Trophoblast cell (in vitro differentiated cells and primary cell): Measurements from ENCODE around the gene KISS1R.

Source experiments
- DNase-seq, 2 donors: peaks; one replicate each; pipeline ENCODE4 v3.0.0-alpha.2; 2016
- H2AFZ ChIP-seq: 2 replicates; pipeline ENCODE4 v1.6.1; 2013; ENCODE audit warnings: low read length, moderate library complexity, mild to moderate bottlenecking; ENCODE audit not compliant: insufficient read depth, poor library complexity
- H2AK5ac ChIP-seq: 2 replicates; pipeline ENCODE4 v1.6.1; 2013; ENCODE audit warnings: mild to moderate bottlenecking, low read length
- H2BK120ac ChIP-seq: 2 replicates; pipeline ENCODE4 v1.6.1; 2013; ENCODE audit warnings: low read length, mild to moderate bottlenecking, moderate library complexity; ENCODE audit not compliant: insufficient read depth, poor library complexity
- H2BK12ac ChIP-seq: 2 replicates; pipeline ENCODE4 v1.6.1; 2013; ENCODE audit warnings: mild to moderate bottlenecking, low read length, moderate library complexity
- H2BK5ac ChIP-seq: 2 replicates; pipeline ENCODE4 v1.6.1; 2013; ENCODE audit warnings: low read length, low read depth, moderate library complexity, mild to moderate bottlenecking; ENCODE audit not compliant: poor library complexity
- H3K14ac ChIP-seq: 2 replicates; pipeline ENCODE4 v1.6.1; 2013; ENCODE audit warnings: mild to moderate bottlenecking, low read length
- H3K18ac ChIP-seq: 2 replicates; pipeline ENCODE4 v1.6.1; 2013; ENCODE audit warnings: mild to moderate bottlenecking, low read length
- H3K23ac ChIP-seq: 2 replicates; pipeline ENCODE4 v1.6.1; 2013; ENCODE audit warnings: low read length
- H3K27ac ChIP-seq: 2 replicates; pipeline ENCODE4 v1.5.1; 2013; ENCODE audit warnings: low read depth, mild to moderate bottlenecking, inconsistent platforms, low read length, moderate library complexity
- H3K27me3 ChIP-seq: 2 replicates; pipeline ENCODE4 v1.6.1; 2013; ENCODE audit warnings: inconsistent platforms, mild to moderate bottlenecking, low read length, moderate library complexity; ENCODE audit not compliant: insufficient read depth
- H3K36me3 ChIP-seq, 2 experiments: 1 replicate in 1 of 2; 2 replicates in 1 of 2; pipeline ENCODE4 v1.6.1; 2013; ENCODE audit warnings: low read length in 2 of 2, mild to moderate bottlenecking in 2 of 2, moderate library complexity in 1 of 2; ENCODE audit not compliant: insufficient read depth in 2 of 2, control insufficient read depth in 1 of 2
- H3K4ac ChIP-seq: 2 replicates; pipeline ENCODE4 v1.6.1; 2013; ENCODE audit warnings: low read depth, mild to moderate bottlenecking, low read length, moderate library complexity
- H3K4me1 ChIP-seq, 2 experiments: 1 replicate in 1 of 2; 2 replicates in 1 of 2; pipeline ENCODE4 v1.6.1; 2013; ENCODE audit warnings: low read length in 2 of 2, mild to moderate bottlenecking in 2 of 2, moderate library complexity in 1 of 2; ENCODE audit not compliant: insufficient read depth in 2 of 2, control insufficient read depth in 1 of 2
- H3K4me2 ChIP-seq: 2 replicates; pipeline ENCODE4 v1.6.1; 2013; ENCODE audit warnings: inconsistent platforms, mild to moderate bottlenecking, low read length, moderate library complexity
- H3K4me3 ChIP-seq: 2 replicates; pipeline ENCODE4 v1.5.1; 2013; ENCODE audit warnings: mild to moderate bottlenecking, low read depth, low read length, inconsistent platforms
- H3K79me1 ChIP-seq: one replicate; pipeline ENCODE4 v1.6.1; 2013; ENCODE audit warnings: low read length
- H3K79me2 ChIP-seq: 2 replicates; pipeline ENCODE4 v1.6.1; 2013; ENCODE audit warnings: low read length, mild to moderate bottlenecking; ENCODE audit not compliant: control insufficient read depth, insufficient read depth, poor library complexity
- H3K9ac ChIP-seq: 2 replicates; pipeline ENCODE4 v1.6.1; 2013; ENCODE audit warnings: mild to moderate bottlenecking, low read length
- H3K9me3 ChIP-seq: 2 replicates; pipeline ENCODE4 v1.6.1; 2013; ENCODE audit warnings: low read depth, mild to moderate bottlenecking, control low read depth, inconsistent platforms, low read length; ENCODE audit not compliant: insufficient read depth
- H4K12ac ChIP-seq: 2 replicates; pipeline ENCODE4 v1.6.1; 2013; ENCODE audit warnings: low read depth, mild to moderate bottlenecking, low read length, moderate library complexity
- H4K8ac ChIP-seq: 2 replicates; pipeline ENCODE4 v1.6.1; 2013; ENCODE audit warnings: low read depth, mild to moderate bottlenecking, low read length, moderate library complexity
- H4K91ac ChIP-seq: one replicate; pipeline ENCODE4 v1.6.1; 2013; ENCODE audit warnings: low read depth, mild to moderate bottlenecking, low read length, moderate library complexity
- WGBS: extraction: QIAGEN DNeasy Blood & Tissue Kit; methylation state at CpG from one replicate; pipeline ENCODE4 v1.1.7; 2013; ENCODE audit warnings: missing lambda C conversion rate; ENCODE audit not compliant: insufficient read length, insufficient coverage; ENCODE audit errors: extremely low coverage; 5-methylcytosine and 5-hydroxymethylcytosine counted together

KISS1R gene

GRCh38 chr19:954672-955494 lies 37.8 kb downstream of the KISS1R start:
- no peak overlapping the region for H3K4me3 ChIP-seq
- H3K79me1 ChIP-seq = peaks cover 65% of the 10 kb centered on the region
- peak overlapping the region; percentile 98 for H3K4ac ChIP-seq
- peak overlapping the region; percentile 98 for H2AK5ac ChIP-seq
- H3K9me3 ChIP-seq = no peaks in the 10 kb centered on the region
- H2BK5ac ChIP-seq = peak overlapping the region; percentile 95
- peak overlapping the region; percentile 87 for H3K14ac ChIP-seq
- H3K23ac ChIP-seq = no peak overlapping the region
- peak overlapping the region; percentile 88 for H4K8ac ChIP-seq
- H4K91ac ChIP-seq = peak overlapping the region; percentile 92
- H2AFZ ChIP-seq = peak overlapping the region; percentile 8
- peak overlapping the region; percentile 99 for H3K27ac ChIP-seq
- no peak overlapping the region for H3K9ac ChIP-seq
- H3K4me2 ChIP-seq = no peak overlapping the region
- H3K4me1 ChIP-seq = peaks cover 62 to 72% of the 10 kb centered on the region in 2 experiments
- peak; percentile 82 to 85 for DNase-seq
- H3K18ac ChIP-seq = peak overlapping the region; percentile 91
- peak overlapping the region; percentile 19 for H4K12ac ChIP-seq
- H3K79me2 ChIP-seq = peaks cover 54% of the 10 kb centered on the region
- peak overlapping the region; percentile 97 for H2BK120ac ChIP-seq
- H3K36me3 ChIP-seq = peaks cover 22 to 27% of the 10 kb centered on the region in 2 experiments
- WGBS = no CpG with 5 or more reads among the region's 43 CpGs
- no peaks in the 10 kb centered on the region for H3K27me3 ChIP-seq
- H2BK12ac ChIP-seq = peak overlapping the region; percentile 90

- no peaks in the 10 kb centered on the region for H3K9me3 ChIP-seq
- H2AFZ ChIP-seq = no peak overlapping the region
- no peaks in the 10 kb centered on the region for H3K27me3 ChIP-seq
- peak overlapping the region; percentile 98 for H3K4ac ChIP-seq
- H2BK5ac ChIP-seq = peak overlapping the region; percentile 95
- peak overlapping the region; percentile 87 for H3K14ac ChIP-seq
- peak overlapping the region; percentile 94 for H4K91ac ChIP-seq
- H3K27ac ChIP-seq = peak overlapping the region; percentile 99
- H3K23ac ChIP-seq = no peak overlapping the region
- H3K79me1 ChIP-seq = peaks cover 64% of the 10 kb centered on the region
- no CpG with 5 or more reads among the region's 55 CpGs for WGBS
- H3K9ac ChIP-seq = peak overlapping the region; percentile 28
- H3K4me3 ChIP-seq = no peak overlapping the region
- DNase-seq = peak; percentile 94 to 96
- H4K12ac ChIP-seq = peak overlapping the region; percentile 40
- peak overlapping the region; percentile 97 for H2BK120ac ChIP-seq
- H2BK12ac ChIP-seq = peak overlapping the region; percentile 88
- peak overlapping the region; percentile 88 for H4K8ac ChIP-seq
- H2AK5ac ChIP-seq = peak overlapping the region; percentile 98
- peaks cover 55% of the 10 kb centered on the region for H3K79me2 ChIP-seq
- H3K4me2 ChIP-seq = peak overlapping the region; percentile 68
- peaks cover 30 to 33% of the 10 kb centered on the region in 2 experiments for H3K36me3 ChIP-seq
- peak overlapping the region; percentile 91 for H3K18ac ChIP-seq
- peaks cover 67 to 74% of the 10 kb centered on the region in 2 experiments for H3K4me1 ChIP-seq
Measured at GRCh38 chr19:955803-956765, 39.0 kb downstream of the KISS1R start.

- Histone ChIP-seq H3K27ac (peak overlapping the region; percentile 99), H2AFZ (peak overlapping the region; percentile 12), H3K36me3 (peaks cover 37 to 41% of the 10 kb centered on the region in 2 experiments), H3K4me1 (peaks cover 67 to 68% of the 10 kb centered on the region in 2 experiments), H2AK5ac (peak overlapping the region; percentile 62), H3K79me1 (peaks cover 63% of the 10 kb centered on the region), H2BK120ac (peak overlapping the region; percentile 93), H2BK12ac (peak overlapping the region; percentile 20), H4K91ac (peak overlapping the region; percentile 94), H3K9me3 (no peaks in the 10 kb centered on the region), H3K4ac (peak overlapping the region; percentile 50), H3K27me3 (no peaks in the 10 kb centered on the region), H2BK5ac (peak overlapping the region; percentile 97), H3K79me2 (peaks cover 56% of the 10 kb centered on the region), H3K18ac (peak overlapping the region; percentile 73), H3K4me3 (no peak overlapping the region), H3K23ac (no peak overlapping the region), H4K12ac (peak overlapping the region; percentile 10), H4K8ac (peak overlapping the region; percentile 84), H3K9ac (peak overlapping the region; percentile 60), H3K4me2 (peak overlapping the region; percentile 68), H3K14ac (peak overlapping the region; percentile 56)
- WGBS = no CpG with 5 or more reads among the region's 27 CpGs
- peak; percentile 89 to 90 for DNase-seq
Measured at GRCh38 chr19:956766-957440, 39.8 kb downstream of the KISS1R start.
